ENCODE results near the gene HYDIN. TPM values are rescaled to one million over a fixed set of nuclear protein-coding genes. Genes with fewer than 3 reads are reported as not detected.

Gene HYDIN
- total and polyA plus RNA-seq, 8 donors: 2.1 to 6.6 (median 3.9) TPM

DNA sequence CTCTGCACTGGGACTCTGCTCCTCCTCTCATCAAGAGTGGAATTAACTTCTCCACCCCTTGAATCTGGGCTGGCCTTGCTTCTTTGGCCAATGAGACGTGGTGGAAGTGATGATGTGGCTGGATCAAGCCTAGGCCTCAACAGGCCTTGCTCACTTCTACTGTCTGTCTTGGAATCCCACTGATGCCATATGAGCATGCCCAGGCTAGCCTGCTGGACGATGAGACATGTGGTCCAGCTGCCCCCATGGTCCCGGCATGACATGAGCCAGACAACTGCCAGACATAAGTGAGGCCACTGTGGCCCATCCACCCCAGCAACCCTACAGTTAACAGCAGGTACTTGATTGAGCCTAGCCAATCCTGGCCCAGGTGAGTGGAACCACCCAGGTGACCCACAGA is 448.3 kb downstream of the HYDIN start:
- H3K27me3 ChIP-seq: no peaks in the 10 kb centered on the region
- no peak overlapping the region for H3K4me3 ChIP-seq
- peak in 1 of 6 donors; percentile 33 for DNase-seq
- peaks cover 0 to 63% (median 44%) of the 10 kb centered on the region in 3 donors for H3K36me3 ChIP-seq
- 96 to 100% methylated on average over 3 of the region's 3 CpGs for WGBS, 2 donors
- TF ChIP-seq, protein P1, sequence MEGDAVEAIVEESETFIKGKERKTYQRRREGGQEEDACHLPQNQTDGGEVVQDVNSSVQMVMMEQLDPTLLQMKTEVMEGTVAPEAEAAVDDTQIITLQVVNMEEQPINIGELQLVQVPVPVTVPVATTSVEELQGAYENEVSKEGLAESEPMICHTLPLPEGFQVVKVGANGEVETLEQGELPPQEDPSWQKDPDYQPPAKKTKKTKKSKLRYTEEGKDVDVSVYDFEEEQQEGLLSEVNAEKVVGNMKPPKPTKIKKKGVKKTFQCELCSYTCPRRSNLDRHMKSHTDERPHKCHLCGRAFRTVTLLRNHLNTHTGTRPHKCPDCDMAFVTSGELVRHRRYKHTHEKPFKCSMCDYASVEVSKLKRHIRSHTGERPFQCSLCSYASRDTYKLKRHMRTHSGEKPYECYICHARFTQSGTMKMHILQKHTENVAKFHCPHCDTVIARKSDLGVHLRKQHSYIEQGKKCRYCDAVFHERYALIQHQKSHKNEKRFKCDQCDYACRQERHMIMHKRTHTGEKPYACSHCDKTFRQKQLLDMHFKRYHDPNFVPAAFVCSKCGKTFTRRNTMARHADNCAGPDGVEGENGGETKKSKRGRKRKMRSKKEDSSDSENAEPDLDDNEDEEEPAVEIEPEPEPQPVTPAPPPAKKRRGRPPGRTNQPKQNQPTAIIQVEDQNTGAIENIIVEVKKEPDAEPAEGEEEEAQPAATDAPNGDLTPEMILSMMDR (IDR thresholded peaks at IDR 0.05): no peak
- H3K9me3 ChIP-seq: no peaks in the 10 kb centered on the region
- ATAC-seq: no peak
- intact Hi-C loops (cut with DNase I): no loop called here
- H3K27ac ChIP-seq: no peak overlapping the region
- H3K4me1 ChIP-seq: no peaks in the 10 kb centered on the region
- FAIRE-seq: no peak

DNA sequence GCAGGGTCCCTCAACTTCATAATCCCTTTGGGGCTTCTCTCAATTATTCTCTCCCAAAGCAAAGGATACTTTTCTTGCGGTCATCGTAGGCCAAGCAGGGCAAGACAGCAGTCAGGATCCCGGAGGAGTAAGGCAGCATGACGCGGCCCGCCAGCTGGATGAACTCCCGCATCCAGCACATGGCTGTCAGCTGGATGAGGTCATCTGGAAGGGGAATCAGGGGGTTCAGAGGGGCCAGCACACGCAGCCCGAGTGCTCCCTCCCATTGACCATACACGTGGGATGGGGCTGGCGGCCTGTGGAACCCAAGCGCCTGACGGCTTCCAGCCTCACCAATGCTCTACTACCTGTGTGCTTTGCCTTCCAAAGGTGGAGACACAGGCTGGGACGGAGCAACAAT is 448.7 kb downstream of the HYDIN start:
- no peak for FAIRE-seq

DNA sequence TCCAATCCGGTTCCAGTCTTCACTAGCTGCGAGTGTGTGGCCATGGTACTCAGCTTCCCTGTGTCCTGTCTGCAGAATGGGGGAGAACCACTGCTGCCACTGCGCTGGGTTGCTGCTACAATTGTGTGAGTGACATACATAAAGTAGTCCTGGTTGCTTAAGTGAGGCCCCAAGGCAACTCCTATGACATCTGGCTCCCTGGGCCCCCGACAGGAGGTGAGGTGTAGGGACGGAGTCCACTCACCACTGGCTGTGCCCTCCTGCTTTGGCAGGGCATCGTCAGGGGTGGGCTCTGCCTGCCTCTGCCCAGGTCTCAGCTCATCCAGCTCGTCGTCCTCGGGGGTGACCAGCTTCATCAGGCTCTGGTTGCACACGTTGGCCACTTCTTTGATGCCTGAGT is 450.0 kb downstream of the HYDIN start:
- DNase-seq: peak in 1 of 6 donors; percentile 44
- intact Hi-C loops (cut with DNase I): no loop called here
- Histone ChIP-seq H3K4me1 (no peaks in the 10 kb centered on the region), H3K9me3 (no peaks in the 10 kb centered on the region), H3K36me3 (peaks cover 0 to 57% (median 44%) of the 10 kb centered on the region in 3 donors), H3K27me3 (no peaks in the 10 kb centered on the region), H3K4me3 (no peak overlapping the region), H3K27ac (no peak overlapping the region)
- no peak for FAIRE-seq
- 95 to 96% methylated on average over 10 of the region's 10 CpGs for WGBS, 2 donors
- TF ChIP-seq, protein P1 (IDR thresholded peaks at IDR 0.05): no peak
- no peak for ATAC-seq

More for the DNA sequence above, 448.7 kb downstream of the HYDIN start:
- TF ChIP-seq, protein P1 (IDR thresholded peaks at IDR 0.05): no peak
- DNase-seq (peak in 1 of 6 donors; percentile 42), ATAC-seq (no peak)
- Histone ChIP-seq H3K36me3 (peaks cover 0 to 63% (median 44%) of the 10 kb centered on the region in 3 donors), H3K27me3 (no peaks in the 10 kb centered on the region), H3K27ac (no peak overlapping the region), H3K4me1 (no peaks in the 10 kb centered on the region), H3K4me3 (no peak overlapping the region), H3K9me3 (no peaks in the 10 kb centered on the region)
- WGBS, 2 donors: 96 to 98% methylated on average over 14 of the region's 14 CpGs
- intact Hi-C loops (cut with DNase I): no loop called here

DNA sequence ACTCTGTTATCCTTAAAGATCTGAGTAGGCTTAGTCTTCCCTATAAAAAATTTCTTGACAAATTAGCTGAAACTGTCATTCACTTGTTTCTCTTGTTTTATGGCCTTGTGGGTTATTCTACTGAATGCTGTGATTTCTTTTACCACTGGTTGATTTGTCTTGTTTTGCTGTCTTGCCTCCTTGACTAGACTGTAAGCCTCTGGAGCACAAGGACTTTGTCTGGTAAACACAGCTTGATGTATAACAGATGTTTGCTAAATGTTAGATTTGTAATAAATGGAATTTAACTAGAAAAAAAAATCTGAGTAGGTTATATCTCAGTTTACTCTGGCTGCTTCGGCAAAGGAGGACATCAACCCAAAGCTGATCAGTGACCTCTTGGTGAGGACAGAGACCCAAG is 451.2 kb downstream of the HYDIN start:
- 71 to 80% methylated on average over 1 of the region's 1 CpG for WGBS, 2 donors
- TF ChIP-seq, protein P1 (IDR thresholded peaks at IDR 0.05): no peak
- DNase-seq: no peak
- intact Hi-C loops (cut with DNase I): no loop called here
- Histone ChIP-seq H3K4me3 (no peak overlapping the region), H3K27ac (no peak overlapping the region), H3K4me1 (no peaks in the 10 kb centered on the region), H3K27me3 (no peaks in the 10 kb centered on the region), H3K36me3 (peaks cover 0 to 48% (median 36%) of the 10 kb centered on the region in 3 donors), H3K9me3 (no peaks in the 10 kb centered on the region)
- FAIRE-seq: no peak
- no peak for ATAC-seq

DNA sequence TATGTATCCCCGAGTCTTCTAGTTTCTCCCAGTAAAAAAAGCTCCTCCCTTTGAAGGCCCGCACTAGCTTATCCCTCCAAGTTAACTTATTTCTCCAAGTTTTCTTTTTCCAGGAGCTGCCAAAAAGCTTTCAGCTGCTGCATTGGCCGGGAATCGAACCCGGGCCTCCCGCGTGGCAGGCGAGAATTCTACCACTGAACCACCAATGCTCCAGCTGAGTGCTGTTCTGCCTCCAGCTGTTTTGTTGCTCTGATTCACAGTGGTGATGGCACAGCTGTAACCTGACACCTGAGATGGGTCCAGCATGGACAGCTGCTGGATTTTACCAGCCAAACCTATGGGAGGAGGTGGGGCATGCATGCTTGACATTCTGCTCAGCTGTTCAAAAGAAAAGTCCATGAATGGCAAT is 451.6 kb downstream of the HYDIN start:
- H3K27me3 ChIP-seq: no peaks in the 10 kb centered on the region
- no peak for FAIRE-seq
- no peaks in the 10 kb centered on the region for H3K9me3 ChIP-seq
- peak in 1 of 6 donors; percentile 40 for DNase-seq
- peak in 3 of 4 donors; percentile 42 to 53 (median 46) for ATAC-seq
- intact Hi-C loops (cut with DNase I): no loop called here
- peaks cover 0 to 43% (median 31%) of the 10 kb centered on the region in 3 donors for H3K36me3 ChIP-seq
- no peak overlapping the region for H3K27ac ChIP-seq
- no peaks in the 10 kb centered on the region for H3K4me1 ChIP-seq
- WGBS, 2 donors: 73 to 78% methylated on average over 8 of the region's 8 CpGs
- H3K4me3 ChIP-seq: no peak overlapping the region
- TF ChIP-seq, protein P1 (IDR thresholded peaks at IDR 0.05): no peak
